ENCODE data around the gene ARNT2. TPM values are rescaled to one million over a fixed set of nuclear protein-coding genes. Genes with fewer than 3 reads are reported as not detected.

The ARNT2 gene
- total and polyA plus RNA-seq, 10 of the 15 experiments (the other 5 are each of a cell fraction or from before 2014, with no cell fraction given): 0.07 to 0.49 (median 0.09) TPM; not detected in 6

- no peak for TF ChIP-seq BCLAF1 (IDR thresholded peaks at IDR 0.05)
- TF ChIP-seq BMI1 (IDR thresholded peaks at IDR 0.05; ENCODE audit: borderline replicate concordance): no peak
- TF ChIP-seq HSF1 (IDR thresholded peaks at IDR 0.05; ENCODE audit: low read depth, low read length): no peak
- TF ChIP-seq RCOR1 (conservative IDR thresholded peaks at IDR 0.05; ENCODE audit: low read depth, low read length): no peak
- no peak for TF ChIP-seq IKZF1 (conservative IDR thresholded peaks at IDR 0.05)
- no peak for TF ChIP-seq PAX8 (IDR thresholded peaks at IDR 0.05)
- TF ChIP-seq EZH2 (IDR thresholded peaks at IDR 0.05; ENCODE audit: borderline replicate concordance, control insufficient read depth, low read depth, low read length): no peak
- no peak for TF ChIP-seq ZBED1 (IDR thresholded peaks at IDR 0.05; ENCODE audit: borderline replicate concordance)
- no peak for TF ChIP-seq ZSCAN29 (IDR thresholded peaks at IDR 0.05)
- no peak for TF ChIP-seq EP300 (IDR thresholded peaks at IDR 0.05; ENCODE audit: borderline replicate concordance in 1 of 2, control insufficient read depth in 1 of 2, low read depth in 2 of 2, low read length in 2 of 2)
- no peak for TF ChIP-seq BCL11A (IDR thresholded peaks at IDR 0.05; ENCODE audit: low read depth, low read length)
- TF ChIP-seq STAT3 (IDR thresholded peaks at IDR 0.05; ENCODE audit: low read depth, low read length): no peak
- TF ChIP-seq HDAC6 (IDR thresholded peaks at IDR 0.05; ENCODE audit: unreplicated experiment): no peak
Measured at GRCh38 chr15:80608688-80609087, 204.5 kb downstream of the ARNT2 start (continued).

Data from GM12878 (cell line).